ENCODE measurements around the gene TXLNA. TPM values are rescaled to one million over a fixed set of nuclear protein-coding genes. Genes with fewer than 3 reads are reported as not detected.

TXLNA gene
- total and polyA plus RNA-seq, 7 experiments from 2014 or later = 16.7 to 83.3 (median 31.4) TPM

DNA sequence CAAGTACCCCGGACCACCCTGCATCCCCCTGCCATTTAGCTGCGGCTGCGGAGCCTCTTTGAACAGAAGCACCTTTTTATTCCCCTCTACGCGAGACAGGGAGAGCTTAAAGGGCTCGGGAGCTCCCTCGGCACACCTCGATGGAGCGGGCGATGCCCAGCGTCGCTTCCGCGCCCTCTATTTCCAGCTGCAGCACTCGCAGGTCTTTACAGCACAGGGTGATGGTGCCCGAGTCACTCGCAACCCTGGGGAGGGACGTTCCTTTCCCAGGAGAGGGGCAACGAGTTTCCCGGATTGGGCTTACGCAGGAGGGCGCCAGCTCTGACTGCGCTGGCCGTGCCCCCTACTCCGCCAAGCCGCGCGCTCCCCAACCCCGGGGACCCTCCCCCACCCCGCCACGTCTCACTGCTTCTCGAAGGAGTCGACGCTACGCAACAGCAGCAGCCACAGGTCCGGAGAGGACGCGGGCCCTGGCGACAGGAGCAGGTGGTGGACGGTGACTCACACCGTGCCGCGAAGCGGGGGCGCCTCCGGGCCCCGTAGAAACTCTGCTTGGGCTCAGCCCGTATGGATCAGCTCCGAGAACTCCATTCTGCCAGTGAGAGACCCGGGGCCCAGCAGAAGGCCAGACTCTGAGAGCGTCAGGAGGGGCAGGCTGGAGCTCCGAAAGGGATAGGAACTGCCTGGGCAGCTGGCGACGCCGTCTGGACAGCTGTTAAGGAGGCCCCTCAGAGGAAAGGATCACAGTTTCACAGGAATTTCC lies 61.7 kb downstream of the TXLNA start:
- ATAC-seq = peak; percentile 74
- intact Hi-C loops (cut with micrococcal nuclease) = loop anchor here in 1 of 2 donors (1.0 to 2.0 kb wide), 2 partner anchors 14 to 32 kb away; no protein-coding TSS in a partner anchor
- Mint-ChIP-seq H3K27me3 (no peaks in the 10 kb centered on the region), H3K4me1 (peaks cover 7 to 38% (median 24%) of the 10 kb centered on the region in 7 donors), H3K9me3 (no peaks in the 10 kb centered on the region), H3K36me3 (no peaks in the 10 kb centered on the region), H3K27ac (peak overlapping the region in 8 of 9 donors; percentile 40 to 92 (median 83)), H3K4me3 (peak overlapping the region; percentile 87 to 93 (median 91))
- Histone ChIP-seq H3K36me3 (ENCODE audit: control insufficient read depth in 2 of 3, insufficient read depth in 3 of 3, low read length in 3 of 3) (peaks cover 0 to 6% (median 0%) of the 10 kb centered on the region in 3 experiments), H3K9me3 (ENCODE audit: control insufficient read depth in 2 of 3, low read length in 3 of 3) (no peaks in the 10 kb centered on the region), H3K27me3 (ENCODE audit: control insufficient read depth in 2 of 2, insufficient read depth in 2 of 2, low read length in 2 of 2) (no peaks in the 10 kb centered on the region), H3K27ac (ENCODE audit: low read depth, low read length) (peak overlapping the region; percentile 68), H3K4me1 (ENCODE audit: control insufficient read depth in 2 of 2, insufficient read depth in 2 of 2, low read length in 2 of 2) (peaks cover 8 to 21% of the 10 kb centered on the region in 2 donors), H3K4me3 (ENCODE audit: low read length) (peak overlapping the region; percentile 94)
- POLR2A ChIA-PET = interaction anchor here (0.7 to 28.2 kb wide), 19 partner anchors 10 to 153 kb away, joined by 3 to 738 read pairs (median 5); partner anchors contain the start of genes BSDC1, CCDC28B, HDAC1 and KPNA6
- DNase-seq = peak in 8 of 9 donors; percentile 22 to 55 (median 43)
- CTCF ChIA-PET = interaction anchor here (0.8 to 4.1 kb wide), 24 partner anchors 9 to 143 kb away, joined by 3 to 38 read pairs (median 6); partner anchors contain the start of genes HDAC1, LCK and MARCKSL1

DNA sequence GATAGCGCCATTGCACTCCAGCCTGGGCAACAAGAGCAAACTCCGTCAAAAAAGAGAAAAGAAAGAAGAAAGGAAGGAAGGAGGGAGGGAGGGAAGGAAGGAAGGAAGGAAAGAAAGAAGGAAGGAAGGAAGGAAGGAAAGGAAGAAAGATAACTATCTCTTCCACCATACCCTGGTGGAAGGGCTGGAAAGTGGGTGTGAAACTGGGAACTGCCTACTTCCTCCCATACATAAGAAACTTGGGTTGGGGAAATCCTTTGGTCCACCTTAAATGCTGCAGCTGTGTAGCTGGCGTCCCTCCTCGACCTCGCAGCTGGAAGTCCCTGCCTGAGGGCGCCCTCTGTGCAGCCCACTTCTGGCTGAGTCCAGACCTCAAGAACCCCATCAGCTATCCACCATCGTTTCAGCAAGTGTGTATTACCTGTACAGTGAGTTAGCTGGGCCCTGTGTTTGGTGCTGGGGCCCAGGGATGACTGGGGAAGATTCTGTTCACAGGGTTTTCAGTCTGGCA lies 62.9 kb downstream of the TXLNA start:
- Mint-ChIP-seq H3K9me3 (no peaks in the 10 kb centered on the region), H3K27ac (peak overlapping the region; percentile 18 to 89 (median 79)), H3K4me3 (peak overlapping the region in 9 of 10 donors; percentile 3 to 93 (median 91)), H3K36me3 (no peaks in the 10 kb centered on the region), H3K4me1 (peaks cover 15 to 51% (median 35%) of the 10 kb centered on the region in 7 donors), H3K27me3 (no peaks in the 10 kb centered on the region)
- H3K27ac ChIP-seq (ENCODE audit: low read depth, low read length) = no peak overlapping the region
- ChIA-PET POLR2A (interaction anchor here (0.6 to 28.2 kb wide), 10 partner anchors 14 to 140 kb away, joined by 3 to 738 read pairs (median 10); partner anchors contain the start of genes HDAC1, LCK, MARCKSL1 and TXLNA), CTCF (interaction anchor here (0.6 to 3.0 kb wide), 4 partner anchors 12 to 93 kb away, joined by 3 to 13 read pairs (median 6); partner anchors contain the start of gene MARCKSL1)
- peaks cover 11 to 33% of the 10 kb centered on the region in 2 donors for H3K4me1 ChIP-seq (ENCODE audit: control insufficient read depth in 2 of 2, insufficient read depth in 2 of 2, low read length in 2 of 2)
- H3K4me3 ChIP-seq (ENCODE audit: low read length) = no peak overlapping the region
- H3K9me3 ChIP-seq (ENCODE audit: control insufficient read depth in 2 of 3, low read length in 3 of 3) = no peaks in the 10 kb centered on the region
- peaks cover 0 to 6% (median 0%) of the 10 kb centered on the region in 3 experiments for H3K36me3 ChIP-seq (ENCODE audit: control insufficient read depth in 2 of 3, insufficient read depth in 3 of 3, low read length in 3 of 3)
- no peaks in the 10 kb centered on the region for H3K27me3 ChIP-seq (ENCODE audit: control insufficient read depth in 2 of 2, insufficient read depth in 2 of 2, low read length in 2 of 2)
- ATAC-seq = no peak
- intact Hi-C loops (cut with micrococcal nuclease) = no loop called here
- DNase-seq = no peak

DNA sequence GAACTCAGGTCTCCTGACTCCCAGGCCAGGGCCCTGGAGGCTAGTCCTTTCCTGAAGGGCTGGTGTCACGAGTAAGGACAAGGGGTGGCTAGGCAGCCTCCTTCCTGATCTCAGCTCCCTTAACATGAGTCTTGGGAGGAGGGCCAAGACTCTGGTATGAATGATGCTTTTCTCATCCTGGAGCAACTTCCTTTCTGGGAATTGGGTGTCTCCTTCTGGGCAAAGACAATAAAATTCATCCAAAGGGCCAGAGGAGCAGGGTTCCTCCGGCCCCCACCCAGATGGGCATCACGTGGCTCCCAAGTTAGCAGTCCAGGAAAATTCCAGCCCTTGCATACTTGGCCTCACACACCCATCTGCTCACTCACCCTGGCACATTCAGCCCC lies 67.4 kb downstream of the TXLNA start, which contains the start of gene FAM167B:
Gene FAM167B (plus strand): TSS at position 335 of the 386 bp plus-strand sequence. CDS start 200 bp downstream, outside the sequence.
- peak within 1 kb of the TSS; percentile 91 for H3K27ac ChIP-seq (ENCODE audit: low read depth, low read length)
- no peak for ATAC-seq

GRCh38 chr1:32247452-32247851 lies 68.0 kb downstream of the TXLNA start:
- H3K27ac ChIP-seq (ENCODE audit: low read depth, low read length) = peak overlapping the region; percentile 91

More for the DNA sequence above, 67.4 kb downstream of the TXLNA start, which contains the start of gene FAM167B:
- Mint-ChIP-seq H3K9me3 (peaks cover 0 to 2% (median 0%) of the 10 kb centered on the region in 11 donors), H3K27ac (peak within 1 kb of the TSS; percentile 87 to 100 (median 97)), H3K36me3 (peaks cover 4 to 10% (median 6%) of the 10 kb centered on the region in 5 donors), H3K27me3 (peaks cover 0 to 2% (median 0%) of the 10 kb centered on the region in 5 donors), H3K4me1 (peaks cover 38 to 64% (median 56%) of the 10 kb centered on the region in 7 donors), H3K4me3 (peak within 1 kb of the TSS; percentile 66 to 100 (median 92))
- DNase-seq = no peak
- Histone ChIP-seq H3K9me3 (ENCODE audit: control insufficient read depth in 2 of 3, low read length in 3 of 3) (no peaks in the 10 kb centered on the region), H3K36me3 (ENCODE audit: control insufficient read depth in 2 of 3, insufficient read depth in 3 of 3, low read length in 3 of 3) (peaks cover 0 to 9% (median 0%) of the 10 kb centered on the region in 3 experiments), H3K4me3 (ENCODE audit: low read length) (peak within 1 kb of the TSS; percentile 52), H3K27me3 (ENCODE audit: control insufficient read depth in 2 of 2, insufficient read depth in 2 of 2, low read length in 2 of 2) (no peaks in the 10 kb centered on the region), H3K4me1 (ENCODE audit: control insufficient read depth in 2 of 2, insufficient read depth in 2 of 2, low read length in 2 of 2) (peaks cover 37 to 60% of the 10 kb centered on the region in 2 donors)
- POLR2A ChIA-PET = interaction anchor here (0.7 to 28.2 kb wide), 6 partner anchors 13 to 98 kb away, joined by 3 to 738 read pairs (median 58); partner anchors contain the start of genes HDAC1 and LCK
- CTCF ChIA-PET = interaction anchor here (0.6 to 4.6 kb wide), 5 partner anchors 19 to 70 kb away, joined by 3 to 32 read pairs (median 4); no protein-coding TSS in a partner anchor
- intact Hi-C loops (cut with micrococcal nuclease) = no loop called here

More at GRCh38 chr1:32247452-32247851, 68.0 kb downstream of the TXLNA start:
- Histone ChIP-seq H3K36me3 (ENCODE audit: control insufficient read depth in 2 of 3, insufficient read depth in 3 of 3, low read length in 3 of 3) (peaks cover 0 to 14% (median 0%) of the 10 kb centered on the region in 3 experiments), H3K27me3 (ENCODE audit: control insufficient read depth in 2 of 2, insufficient read depth in 2 of 2, low read length in 2 of 2) (no peaks in the 10 kb centered on the region), H3K4me3 (ENCODE audit: low read length) (no peak overlapping the region), H3K9me3 (ENCODE audit: control insufficient read depth in 2 of 3, low read length in 3 of 3) (no peaks in the 10 kb centered on the region), H3K4me1 (ENCODE audit: control insufficient read depth in 2 of 2, insufficient read depth in 2 of 2, low read length in 2 of 2) (peaks cover 37 to 54% of the 10 kb centered on the region in 2 donors)
- peak overlapping the region in 9 of 10 donors; percentile 38 to 100 (median 92) for H3K4me3 Mint-ChIP-seq
- intact Hi-C loops (cut with micrococcal nuclease) = no loop called here
- peaks cover 7 to 16% (median 9%) of the 10 kb centered on the region in 5 donors for H3K36me3 Mint-ChIP-seq
- H3K27me3 Mint-ChIP-seq = peaks cover 0 to 2% (median 0%) of the 10 kb centered on the region in 5 donors
- DNase-seq = no peak
- peaks cover 35 to 59% (median 53%) of the 10 kb centered on the region in 7 donors for H3K4me1 Mint-ChIP-seq
- POLR2A ChIA-PET = interaction anchor here (0.7 to 28.2 kb wide), 10 partner anchors 0 to 97 kb away, joined by 3 to 738 read pairs (median 24); partner anchors contain the start of genes FAM167B, HDAC1, LCK and MARCKSL1
- H3K9me3 Mint-ChIP-seq = peaks cover 0 to 2% (median 0%) of the 10 kb centered on the region in 11 donors
- CTCF ChIA-PET = interaction anchor here (0.6 to 4.6 kb wide), 10 partner anchors 10 to 70 kb away, joined by 4 to 32 read pairs (median 5); no protein-coding TSS in a partner anchor
- ATAC-seq = no peak
- peak overlapping the region; percentile 87 to 100 (median 97) for H3K27ac Mint-ChIP-seq

Other genes starting within 250 kb of the TXLNA start
- 100 to 1,000 TPM; 196 to 449 (median 271) TPM for gene PTP4A2, start 241.3 kb upstream of the TXLNA start, total RNA-seq
- 100 to 1,000 TPM; 276 to 398 TPM for gene PTP4A2, start 241.3 kb upstream of the TXLNA start, polyA plus RNA-seq
- gene KHDRBS1, start 165.8 kb upstream of the TXLNA start, total RNA-seq = 100 to 1,000 TPM in 3 of 5 experiments, 10 to 100 TPM in 2; 89.2 to 162 (median 125) TPM
- gene KHDRBS1, start 165.8 kb upstream of the TXLNA start, polyA plus RNA-seq = 100 to 1,000 TPM; 108 to 116 TPM
- 10 to 100 TPM; 11.4 to 35.9 (median 26.4) TPM for gene TMEM39B, start 106.7 kb upstream of the TXLNA start, total RNA-seq
- 1 to 10 TPM; 2.7 to 4.9 TPM for gene TMEM39B, start 106.7 kb upstream of the TXLNA start, polyA plus RNA-seq
- gene KPNA6, start 71.6 kb upstream of the TXLNA start, total RNA-seq = 10 to 100 TPM; 47.4 to 63.7 (median 51.6) TPM
- gene KPNA6, start 71.6 kb upstream of the TXLNA start, polyA plus RNA-seq = 10 to 100 TPM; 19.5 to 26.8 TPM
- gene CCDC28B, start 20.9 kb downstream of the TXLNA start, total RNA-seq = 10 to 100 TPM in 1 of 5 experiments, 1 to 10 TPM in 4; 6.2 to 39.0 (median 8.7) TPM
- 10 to 100 TPM; 11.7 to 16.1 TPM for gene CCDC28B, start 20.9 kb downstream of the TXLNA start, polyA plus RNA-seq
- 1 to 10 TPM; 2.3 to 4.6 (median 2.5) TPM for gene IQCC, start 26.0 kb downstream of the TXLNA start, total RNA-seq
- 1 to 10 TPM; 1.8 to 3.0 TPM for gene IQCC, start 26.0 kb downstream of the TXLNA start, polyA plus RNA-seq
- gene DCDC2B, start 29.4 kb downstream of the TXLNA start, total RNA-seq = not detected
- gene DCDC2B, start 29.4 kb downstream of the TXLNA start, polyA plus RNA-seq = under 1 TPM in 1 of 2 donors, not detected in 1; 0.25 TPM
- gene TMEM234, start 42.7 kb downstream of the TXLNA start, total RNA-seq = 10 to 100 TPM; 15.9 to 29.6 (median 21.4) TPM
- 1 to 10 TPM; 5.9 to 6.1 TPM for gene TMEM234, start 42.7 kb downstream of the TXLNA start, polyA plus RNA-seq
- 100 to 1,000 TPM in 3 of 5 experiments, 10 to 100 TPM in 2; 82.6 to 182 (median 104) TPM for gene EIF3I, start 42.7 kb downstream of the TXLNA start, total RNA-seq
- 100 to 1,000 TPM; 185 to 189 TPM for gene EIF3I, start 42.7 kb downstream of the TXLNA start, polyA plus RNA-seq
- 1 to 10 TPM in 3 of 5 experiments, under 1 TPM in 2; 0.48 to 2.0 (median 1.4) TPM for gene FAM167B, start 67.5 kb downstream of the TXLNA start, total RNA-seq
- not detected for gene FAM167B, start 67.5 kb downstream of the TXLNA start, polyA plus RNA-seq
- 100 to 1,000 TPM; 245 to 509 (median 469) TPM for gene LCK, start 71.6 kb downstream of the TXLNA start, total RNA-seq
- gene LCK, start 71.6 kb downstream of the TXLNA start, polyA plus RNA-seq = 1,000 to 10,000 TPM in 1 of 2 donors, 100 to 1,000 TPM in 1; 897 to 1,109 TPM
- gene HDAC1, start 112.4 kb downstream of the TXLNA start, total RNA-seq = 100 to 1,000 TPM in 4 of 5 experiments, 10 to 100 TPM in 1; 81.8 to 205 (median 174) TPM
- gene HDAC1, start 112.4 kb downstream of the TXLNA start, polyA plus RNA-seq = 100 to 1,000 TPM; 170 to 209 TPM
- 10 to 100 TPM; 22.2 to 70.2 (median 41.7) TPM for gene MARCKSL1, start 156.6 kb downstream of the TXLNA start, total RNA-seq
- 100 to 1,000 TPM; 175 to 222 TPM for gene MARCKSL1, start 156.6 kb downstream of the TXLNA start, polyA plus RNA-seq
- gene FAM229A, start 182.8 kb downstream of the TXLNA start, total RNA-seq = 10 to 100 TPM; 11.9 to 37.6 (median 27.7) TPM
- 1 to 10 TPM in 1 of 2 donors, under 1 TPM in 1; 0.32 to 2.5 TPM for gene FAM229A, start 182.8 kb downstream of the TXLNA start, polyA plus RNA-seq
- gene TSSK3, start 182.9 kb downstream of the TXLNA start, total RNA-seq = 1 to 10 TPM in 4 of 5 experiments, under 1 TPM in 1; 0.77 to 7.2 (median 2.7) TPM
- gene TSSK3, start 182.9 kb downstream of the TXLNA start, polyA plus RNA-seq = 1 to 10 TPM in 1 of 2 donors, under 1 TPM in 1; 0.50 to 3.2 TPM
- 100 to 1,000 TPM in 4 of 5 experiments, 10 to 100 TPM in 1; 51.7 to 186 (median 121) TPM for gene BSDC1, start 214.8 kb downstream of the TXLNA start, total RNA-seq
- gene BSDC1, start 214.8 kb downstream of the TXLNA start, polyA plus RNA-seq = 10 to 100 TPM; 37.6 to 54.9 TPM